Activated naive CD8-positive, alpha-beta T cell treated with anti-CD3 and anti-CD28 coated beads, Interleukin-2, amount 50 U/mL, for 16 hours (primary cell): ENCODE data around the gene AIFM3.

Source experiments
- DNase-seq: peaks from one replicate; pipeline ENCODE4 v3.0.0-alpha.2; 2020; ENCODE audit warnings: low read depth, low spot score

AIFM3 gene

GRCh38 chr22:21025763-21026755 lies 59.0 kb downstream of the AIFM3 start:
- DNase-seq: no peak

- DNase-seq: no peak
Observed at GRCh38 chr22:21026783-21027692, 60.0 kb downstream of the AIFM3 start.

GRCh38 chr22:21028277-21029251 lies 61.5 kb downstream of the AIFM3 start:
- no peak for DNase-seq

GRCh38 chr22:21029486-21030025 lies 62.5 kb downstream of the AIFM3 start:
- DNase-seq: no peak

GRCh38 chr22:21030032-21030431 lies 63.0 kb downstream of the AIFM3 start:
- no peak for DNase-seq
